RWPE1 (cell line): Measurements from ENCODE around the gene PRRX1.

Experiments
- CTCF ChIA-PET: fragments of 350-600 bp; sonication (Branson Sonifier 250); formaldehyde crosslinking; extraction: SDS; loops from one replicate; lab custom pipeline; 2021; lab: Yijun Ruan, JAX
- POLR2A ChIA-PET: fragments of 400-600 bp; formaldehyde crosslinking; extraction: SDS; loops from one replicate; lab custom pipeline; 2020; ENCODE audit warnings: antibody characterized with exemption; ENCODE audit not compliant: low non-redundant PET; lab: Yijun Ruan, JAX
- DNase-seq: peaks from one replicate; pipeline ENCODE4 v3.0.0; 2012; ENCODE audit warnings: low spot score
- H3K27ac ChIP-seq: fragments of 450-650 bp; 2 replicates; pipeline ENCODE4 v1.5.1; 2017
- TF ChIP-seq, protein P1 (sequence below): fragments of 450-650 bp; conservative IDR thresholded peaks from 2 replicates; pipeline ENCODE4 v1.5.1; 2017; ENCODE audit warnings: low read depth, mild to moderate bottlenecking

The PRRX1 gene

DNA sequence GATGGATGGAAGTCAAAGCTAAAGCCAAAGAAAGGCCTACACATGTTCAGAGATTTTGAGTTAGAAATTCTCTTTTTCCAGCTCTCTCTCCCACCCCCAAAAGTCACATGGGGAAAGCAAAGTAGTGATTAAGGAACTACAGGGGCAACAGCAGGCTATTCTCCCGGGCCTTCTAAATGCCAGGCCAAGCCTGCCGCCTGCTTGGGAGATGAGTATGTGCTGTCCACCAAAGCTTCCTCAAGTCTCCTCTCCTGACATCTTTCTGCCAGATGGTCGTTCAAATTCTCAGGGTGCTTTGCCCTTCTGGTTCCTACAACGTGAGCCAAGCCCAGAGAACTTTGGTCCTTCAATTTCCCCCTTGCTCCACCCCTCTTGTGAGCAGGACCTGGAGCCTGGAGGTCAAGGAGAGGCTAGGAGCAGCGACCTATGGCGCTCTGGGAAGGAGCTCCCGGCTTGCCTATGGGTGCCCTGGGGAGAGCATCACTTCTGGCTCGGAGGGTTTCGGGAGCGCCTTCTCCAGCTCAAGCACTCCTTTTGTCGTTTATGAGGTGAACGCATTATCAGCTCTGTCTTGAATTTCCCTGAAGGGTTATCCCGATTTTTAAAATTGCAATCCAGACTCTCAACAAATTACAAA is 4.4 kb upstream of the PRRX1 start:
- TF ChIP-seq, protein P1, sequence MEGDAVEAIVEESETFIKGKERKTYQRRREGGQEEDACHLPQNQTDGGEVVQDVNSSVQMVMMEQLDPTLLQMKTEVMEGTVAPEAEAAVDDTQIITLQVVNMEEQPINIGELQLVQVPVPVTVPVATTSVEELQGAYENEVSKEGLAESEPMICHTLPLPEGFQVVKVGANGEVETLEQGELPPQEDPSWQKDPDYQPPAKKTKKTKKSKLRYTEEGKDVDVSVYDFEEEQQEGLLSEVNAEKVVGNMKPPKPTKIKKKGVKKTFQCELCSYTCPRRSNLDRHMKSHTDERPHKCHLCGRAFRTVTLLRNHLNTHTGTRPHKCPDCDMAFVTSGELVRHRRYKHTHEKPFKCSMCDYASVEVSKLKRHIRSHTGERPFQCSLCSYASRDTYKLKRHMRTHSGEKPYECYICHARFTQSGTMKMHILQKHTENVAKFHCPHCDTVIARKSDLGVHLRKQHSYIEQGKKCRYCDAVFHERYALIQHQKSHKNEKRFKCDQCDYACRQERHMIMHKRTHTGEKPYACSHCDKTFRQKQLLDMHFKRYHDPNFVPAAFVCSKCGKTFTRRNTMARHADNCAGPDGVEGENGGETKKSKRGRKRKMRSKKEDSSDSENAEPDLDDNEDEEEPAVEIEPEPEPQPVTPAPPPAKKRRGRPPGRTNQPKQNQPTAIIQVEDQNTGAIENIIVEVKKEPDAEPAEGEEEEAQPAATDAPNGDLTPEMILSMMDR = no peak
- ChIA-PET POLR2A (no interaction called here), CTCF (interaction anchor here (0.6 to 0.7 kb wide), 2 partner anchors 70 to 578 kb away, joined by 3 read pairs; no protein-coding TSS in a partner anchor)
- no peak overlapping the region for H3K27ac ChIP-seq
- no peak for DNase-seq

DNA sequence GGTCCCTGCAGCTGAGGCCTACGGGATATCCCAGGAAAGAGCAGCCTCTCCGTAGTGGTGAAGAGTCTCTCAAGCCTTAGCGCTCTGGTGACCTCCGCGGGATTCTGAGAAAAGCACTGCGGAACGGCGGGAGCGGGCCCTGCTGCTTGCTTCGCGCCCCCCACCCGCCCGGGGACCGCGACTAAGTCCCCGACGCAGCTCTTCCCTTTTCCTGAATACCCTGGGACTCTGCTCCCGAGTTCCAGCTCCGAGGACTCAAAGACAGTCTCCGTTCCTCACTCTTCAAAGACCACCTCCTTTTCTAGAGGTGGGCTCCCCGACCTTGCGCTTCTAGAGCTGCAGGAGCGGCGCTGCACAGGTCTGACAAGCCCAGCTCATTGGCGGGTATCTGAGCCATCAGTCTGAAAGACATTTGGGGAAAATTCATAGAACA is 3.6 kb upstream of the PRRX1 start:
- ChIA-PET CTCF (interaction anchor here (0.7 kb wide), 1 partner anchor 1094 kb away, joined by 3 read pairs; no protein-coding TSS in a partner anchor), POLR2A (no interaction called here)

DNA sequence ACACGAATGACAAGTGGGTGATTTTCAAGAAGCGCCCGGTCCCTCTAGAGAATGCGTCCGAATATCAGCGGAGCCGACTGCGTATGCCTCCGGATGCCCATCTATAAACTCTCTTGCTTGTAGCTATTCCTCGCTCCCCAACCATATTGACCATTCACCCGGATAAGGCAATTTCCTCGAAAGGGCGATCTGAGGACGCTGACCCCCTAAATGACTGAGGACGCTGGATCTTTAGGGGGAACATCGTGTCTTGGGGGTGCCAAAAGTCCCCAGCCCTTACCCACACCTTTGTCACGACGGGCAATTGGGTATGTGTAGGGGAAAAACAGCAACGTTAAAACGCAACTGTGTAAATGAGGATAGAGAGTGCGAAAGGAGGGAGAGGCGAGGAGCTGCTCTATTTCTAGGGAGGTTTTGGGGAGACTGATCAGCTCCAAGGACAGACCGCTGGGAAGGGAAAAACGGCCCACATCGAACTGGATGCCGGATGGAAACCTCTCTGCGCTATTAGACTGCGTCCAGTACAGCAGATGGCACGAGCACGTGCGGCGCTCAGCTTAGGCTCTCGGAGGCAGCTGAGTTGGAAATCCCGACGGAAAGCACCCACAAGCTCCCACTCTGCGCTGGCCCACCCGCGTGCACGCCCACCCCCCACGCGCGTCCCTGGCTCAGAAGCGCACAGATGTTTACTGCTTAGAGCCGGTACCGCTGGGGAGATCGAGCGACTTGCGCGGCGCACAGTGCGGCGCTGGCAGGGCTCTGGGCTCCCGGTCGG is 2.9 kb upstream of the PRRX1 start:
- CTCF ChIA-PET = interaction anchor here (0.7 kb wide), 2 partner anchors 115 to 1093 kb away, joined by 3 read pairs; no protein-coding TSS in a partner anchor
- H3K27ac ChIP-seq = no peak overlapping the region
- no peak for DNase-seq
- POLR2A ChIA-PET = no interaction called here
- TF ChIP-seq, protein P1 = no peak

More for the DNA sequence above, 3.6 kb upstream of the PRRX1 start:
- DNase-seq = no peak
- TF ChIP-seq, protein P1 = no peak
- H3K27ac ChIP-seq = no peak overlapping the region

DNA sequence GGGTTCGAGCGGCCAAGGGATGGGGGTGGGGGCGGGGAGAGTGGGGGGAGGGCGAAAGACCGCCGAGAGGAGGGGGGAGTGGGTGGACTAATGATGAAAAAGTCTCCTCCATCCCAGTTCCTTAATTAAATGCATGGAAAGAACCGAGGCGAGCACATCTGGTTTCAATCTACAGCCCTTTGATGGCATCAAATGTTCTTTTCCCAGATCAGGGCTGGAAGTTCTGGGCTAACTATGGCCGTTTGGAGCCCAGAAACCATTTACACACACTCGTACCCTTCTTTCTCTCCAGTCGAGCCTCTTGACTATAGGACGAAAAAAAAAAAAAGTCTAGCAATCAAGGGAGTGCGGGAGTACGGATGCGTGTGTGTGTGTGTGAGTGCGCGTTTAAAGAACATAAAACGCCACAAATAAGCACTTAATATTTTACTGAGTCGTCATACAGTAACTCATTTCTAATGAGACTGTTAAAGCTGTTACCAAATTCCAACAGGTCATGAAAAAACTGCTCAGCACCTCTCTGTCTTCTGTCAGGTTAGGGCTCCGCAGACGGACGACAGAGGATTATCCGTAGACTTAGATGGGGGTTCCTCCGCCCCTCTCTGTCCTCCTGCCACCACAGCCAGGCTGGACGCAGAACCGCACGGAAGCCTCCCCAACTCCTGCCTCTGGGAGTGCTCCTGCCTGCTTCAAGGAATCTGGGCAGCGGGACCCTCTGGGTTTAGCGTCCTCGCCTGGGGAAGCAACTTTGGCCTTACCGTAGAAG is 2.1 kb upstream of the PRRX1 start:
- DNase-seq = no peak
- TF ChIP-seq, protein P1 = no peak
- ChIA-PET POLR2A (no interaction called here), CTCF (interaction anchor here (0.5 kb wide), 1 partner anchor 108 kb away, joined by 3 read pairs; no protein-coding TSS in a partner anchor)
- H3K27ac ChIP-seq = no peak overlapping the region

DNA sequence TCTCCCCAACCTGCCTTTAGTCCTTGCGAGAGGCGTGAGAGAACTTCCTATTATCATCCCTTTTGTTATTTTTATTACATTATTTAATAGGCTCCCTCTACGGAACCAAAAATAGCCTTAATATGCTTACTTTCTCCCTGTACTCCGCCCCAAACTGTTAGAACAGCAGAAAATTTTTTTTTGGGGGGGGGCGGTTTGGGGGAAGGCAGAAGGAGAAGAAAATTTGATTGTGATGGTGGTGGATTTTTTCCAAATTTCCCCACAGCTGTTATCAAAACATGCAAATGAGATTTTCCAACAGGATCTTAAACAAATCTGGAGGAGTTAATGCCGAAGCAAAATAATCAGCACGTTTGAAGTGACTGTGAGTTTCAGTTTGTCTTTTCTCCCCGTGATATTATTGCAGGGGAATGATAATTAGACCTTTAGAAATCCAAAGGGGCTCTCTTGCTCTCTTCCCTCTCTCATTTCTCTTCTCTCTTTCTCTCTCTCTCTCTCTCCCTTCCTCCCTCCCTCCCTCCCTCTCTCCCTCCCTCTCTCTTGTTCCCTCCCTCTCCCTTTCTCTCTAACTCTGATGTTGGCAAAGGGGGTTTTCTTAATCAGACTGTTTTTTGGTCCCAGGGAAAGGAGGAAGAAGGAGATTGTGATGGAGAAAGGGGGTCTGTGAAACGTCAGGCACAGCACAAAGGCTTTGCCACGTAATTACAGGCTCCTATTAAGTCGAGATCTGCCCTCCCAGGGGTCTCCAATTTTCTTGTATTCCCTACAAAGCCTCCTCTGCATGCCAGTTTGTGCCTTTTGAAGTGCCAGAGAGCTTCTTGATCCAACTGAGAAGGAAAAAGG is 1.1 kb upstream of the PRRX1 start:
- no peak overlapping the region for H3K27ac ChIP-seq
- ChIA-PET CTCF (interaction anchor here (0.5 to 0.7 kb wide), 2 partner anchors 109 to 535 kb away, joined by 3 to 5 read pairs; no protein-coding TSS in a partner anchor), POLR2A (no interaction called here)
- TF ChIP-seq, protein P1 = no peak
- DNase-seq = no peak
